ENCODE results near the gene CTDSPL. TPM values are rescaled to one million over a fixed set of nuclear protein-coding genes. Genes with fewer than 3 reads are reported as not detected.

CTDSPL gene
- polyA plus RNA-seq, 1 donor from 2014 or later: not detected

GRCh38 chr3:37944391-37944842 is 82.7 kb downstream of the CTDSPL start:
- no peak overlapping the region for H3K27ac Mint-ChIP-seq
- no peaks in the 10 kb centered on the region for H3K9me3 Mint-ChIP-seq
- H3K36me3 Mint-ChIP-seq: peaks cover 4% of the 10 kb centered on the region
- H3K4me1 Mint-ChIP-seq: no peaks in the 10 kb centered on the region
- peaks cover 7% of the 10 kb centered on the region for H3K27me3 Mint-ChIP-seq
- no peak overlapping the region for H3K4me3 Mint-ChIP-seq

DNA sequence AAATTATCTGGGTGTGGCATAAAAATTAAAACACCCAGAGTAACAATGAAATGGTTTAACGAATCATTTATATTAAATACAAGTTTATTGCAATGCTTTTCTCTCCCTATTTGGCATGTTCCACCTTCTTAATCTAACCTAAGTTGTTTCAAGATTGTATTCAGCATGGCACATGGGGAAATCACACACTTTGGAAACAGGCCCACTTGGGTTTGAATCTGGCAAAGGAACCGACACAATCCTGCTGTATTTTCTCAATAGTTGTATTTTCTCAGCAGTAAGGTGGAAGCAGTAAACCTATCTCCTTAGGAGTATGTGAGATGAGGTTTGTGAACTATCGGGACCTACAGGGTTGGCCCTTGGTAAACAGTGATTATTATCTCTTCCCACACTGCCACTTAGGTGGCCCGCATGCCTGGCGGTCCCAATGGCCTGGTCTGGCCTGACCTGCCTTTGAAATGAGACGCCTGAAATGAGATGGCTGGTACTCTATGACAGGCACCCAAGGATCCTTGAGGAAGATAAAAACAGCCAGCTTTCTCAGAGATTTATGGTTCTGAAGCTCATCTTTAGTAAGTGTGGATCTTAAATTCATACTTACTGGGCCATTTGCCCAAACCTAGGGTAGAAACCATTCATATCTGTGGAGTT is 83.6 kb downstream of the CTDSPL start:
- Mint-ChIP-seq H3K9me3 (no peaks in the 10 kb centered on the region), H3K36me3 (peaks cover 4% of the 10 kb centered on the region), H3K4me1 (no peaks in the 10 kb centered on the region), H3K27ac (no peak overlapping the region), H3K27me3 (peaks cover 4% of the 10 kb centered on the region), H3K4me3 (no peak overlapping the region)

- Mint-ChIP-seq H3K4me1 (no peaks in the 10 kb centered on the region), H3K27ac (no peak overlapping the region), H3K9me3 (no peaks in the 10 kb centered on the region), H3K36me3 (peaks cover 4% of the 10 kb centered on the region), H3K27me3 (peaks cover 6% of the 10 kb centered on the region), H3K4me3 (no peak overlapping the region)
These were observed 84.3 kb downstream of the CTDSPL start for GRCh38 chr3:37945807-37946530.

- no peak overlapping the region for H3K4me3 Mint-ChIP-seq
These were observed 84.8 kb downstream of the CTDSPL start for GRCh38 chr3:37946531-37946889.

GRCh38 chr3:37949866-37950265 is 88.2 kb downstream of the CTDSPL start:
- Mint-ChIP-seq H3K4me3 (no peak overlapping the region), H3K9me3 (peaks cover 0 to 1% (median 0%) of the 10 kb centered on the region in 3 donors), H3K27me3 (peaks cover 1% of the 10 kb centered on the region), H3K27ac (no peak overlapping the region), H3K4me1 (no peaks in the 10 kb centered on the region), H3K36me3 (peaks cover 4% of the 10 kb centered on the region)

More at GRCh38 chr3:37946531-37946889, 84.8 kb downstream of the CTDSPL start:
- H3K36me3 Mint-ChIP-seq: peaks cover 4% of the 10 kb centered on the region
- no peaks in the 10 kb centered on the region for H3K9me3 Mint-ChIP-seq
- no peaks in the 10 kb centered on the region for H3K4me1 Mint-ChIP-seq
- no peak overlapping the region for H3K27ac Mint-ChIP-seq
- H3K27me3 Mint-ChIP-seq: peaks cover 6% of the 10 kb centered on the region

DNA sequence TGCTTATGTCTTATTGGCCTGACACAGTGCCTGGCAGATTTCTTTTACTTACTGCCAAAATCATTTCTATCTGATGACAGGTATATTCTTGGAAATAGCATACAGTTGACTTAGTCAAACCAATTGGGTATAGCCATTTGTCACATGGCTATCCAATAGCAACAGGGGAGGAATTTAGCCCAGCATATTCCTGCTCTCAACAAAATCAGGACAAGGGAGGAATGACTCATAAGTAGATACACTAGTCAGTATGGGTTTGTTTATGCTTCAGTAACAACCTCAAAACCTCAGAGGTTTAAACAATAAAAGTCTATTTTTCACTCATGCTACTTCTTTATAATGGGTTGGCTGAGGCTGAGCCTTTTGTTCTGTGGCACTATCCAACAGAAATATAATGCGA is 90.9 kb downstream of the CTDSPL start:
- no peak overlapping the region for H3K4me3 Mint-ChIP-seq
- H3K27ac Mint-ChIP-seq: no peak overlapping the region
- H3K9me3 Mint-ChIP-seq: peaks cover 0 to 1% (median 0%) of the 10 kb centered on the region in 3 donors
- H3K4me1 Mint-ChIP-seq: peaks cover 0 to 8% (median 0%) of the 10 kb centered on the region in 3 donors
- H3K36me3 Mint-ChIP-seq: peaks cover 1% of the 10 kb centered on the region
- peaks cover 1% of the 10 kb centered on the region for H3K27me3 Mint-ChIP-seq

DNA sequence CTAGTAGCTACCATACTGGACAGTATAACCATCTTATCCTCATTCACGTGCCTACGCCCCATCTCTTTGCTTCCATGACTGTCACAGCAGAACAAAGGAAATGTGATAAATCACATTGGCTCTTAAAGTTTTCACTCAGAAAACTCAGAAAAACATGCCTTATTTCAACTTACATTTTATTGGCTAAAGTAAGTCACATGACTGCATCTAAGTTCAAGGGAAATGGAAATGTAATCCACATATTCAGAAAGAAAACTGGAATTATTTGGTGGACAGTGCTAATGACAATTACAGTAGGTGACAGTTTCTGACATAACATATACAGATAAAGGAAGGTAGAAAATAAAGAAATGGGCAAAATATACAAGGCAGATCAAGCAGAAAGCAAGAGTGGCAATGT is 91.5 kb downstream of the CTDSPL start:
- Mint-ChIP-seq H3K4me3 (no peak overlapping the region), H3K36me3 (no peaks in the 10 kb centered on the region), H3K9me3 (peaks cover 0 to 1% (median 0%) of the 10 kb centered on the region in 3 donors), H3K4me1 (peaks cover 0 to 9% (median 2%) of the 10 kb centered on the region in 3 donors), H3K27me3 (peaks cover 1% of the 10 kb centered on the region), H3K27ac (no peak overlapping the region)

- Mint-ChIP-seq H3K27ac (no peak overlapping the region), H3K36me3 (no peaks in the 10 kb centered on the region), H3K4me1 (peaks cover 0 to 9% (median 2%) of the 10 kb centered on the region in 3 donors), H3K9me3 (peaks cover 0 to 1% (median 0%) of the 10 kb centered on the region in 3 donors), H3K4me3 (no peak overlapping the region), H3K27me3 (peaks cover 1% of the 10 kb centered on the region)
These were observed 92.2 kb downstream of the CTDSPL start for GRCh38 chr3:37953707-37954394.

- Mint-ChIP-seq H3K9me3 (peaks cover 0 to 1% (median 0%) of the 10 kb centered on the region in 3 donors), H3K36me3 (no peaks in the 10 kb centered on the region), H3K27ac (no peak overlapping the region), H3K4me1 (peaks cover 0 to 9% (median 2%) of the 10 kb centered on the region in 3 donors), H3K27me3 (peaks cover 1% of the 10 kb centered on the region), H3K4me3 (no peak overlapping the region)
These were observed 93.2 kb downstream of the CTDSPL start for GRCh38 chr3:37954881-37955280.

GRCh38 chr3:37955918-37956707 is 94.4 kb downstream of the CTDSPL start:
- peak overlapping the region in 2 of 3 donors; percentile 21 to 33 for H3K27ac Mint-ChIP-seq
- no peak overlapping the region for H3K4me3 Mint-ChIP-seq
- H3K27me3 Mint-ChIP-seq: no peaks in the 10 kb centered on the region

DNA sequence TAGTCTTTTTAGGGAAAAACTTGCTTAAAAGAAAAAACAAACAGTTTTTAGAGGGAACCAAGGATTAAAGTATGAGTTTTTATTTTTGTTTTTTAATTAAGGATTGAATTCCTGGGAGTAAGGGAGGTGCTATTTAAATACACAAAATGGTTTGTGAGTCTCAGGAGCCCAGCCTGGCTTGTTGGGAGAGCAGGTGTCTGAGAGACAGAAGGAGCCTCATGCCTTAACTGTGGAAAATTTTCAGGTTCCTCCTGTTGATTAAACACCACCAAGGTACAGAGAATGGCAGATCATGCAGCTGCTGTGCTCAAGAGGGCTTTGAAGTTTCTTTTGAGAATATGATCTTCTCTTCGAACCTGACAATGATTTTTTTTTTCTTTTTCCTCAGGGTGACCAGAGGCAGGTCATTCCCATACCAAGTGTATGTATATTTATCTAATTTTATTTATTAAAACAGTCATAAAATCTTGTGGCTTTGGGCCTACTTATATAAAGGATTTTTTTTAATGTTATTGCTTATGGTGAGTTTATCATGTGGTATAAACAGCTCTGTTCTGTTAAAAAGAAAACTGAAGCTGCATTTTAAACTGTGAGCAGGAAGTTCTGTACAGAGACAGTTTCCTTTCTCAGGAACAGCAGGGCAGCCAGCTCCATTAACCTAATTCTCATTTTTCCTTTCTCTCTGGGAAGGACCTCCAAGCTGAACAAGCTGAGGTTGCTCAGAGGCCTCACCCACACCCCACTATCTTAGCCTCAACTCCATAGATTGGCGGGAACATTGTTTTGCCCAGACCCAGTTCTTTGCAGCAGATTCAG is 95.3 kb downstream of the CTDSPL start:
- Mint-ChIP-seq H3K9me3 (peaks cover 0 to 1% (median 0%) of the 10 kb centered on the region in 3 donors), H3K27me3 (no peaks in the 10 kb centered on the region), H3K4me1 (peaks cover 0 to 9% (median 2%) of the 10 kb centered on the region in 3 donors)

More at GRCh38 chr3:37955918-37956707, 94.4 kb downstream of the CTDSPL start:
- Mint-ChIP-seq H3K36me3 (no peaks in the 10 kb centered on the region), H3K9me3 (peaks cover 0 to 1% (median 0%) of the 10 kb centered on the region in 3 donors), H3K4me1 (peaks cover 0 to 9% (median 2%) of the 10 kb centered on the region in 3 donors)

GRCh38 chr3:37957539-37957936 is 95.9 kb downstream of the CTDSPL start:
- Mint-ChIP-seq H3K27ac (peak overlapping the region in 1 of 3 donors; percentile 82), H3K9me3 (peaks cover 0 to under 1% (median 0%) of the 10 kb centered on the region in 3 donors), H3K4me3 (peak overlapping the region in 1 of 4 donors; percentile 61), H3K4me1 (peaks cover 0 to 9% (median 2%) of the 10 kb centered on the region in 3 donors), H3K36me3 (no peaks in the 10 kb centered on the region), H3K27me3 (no peaks in the 10 kb centered on the region)

More for the DNA sequence above, 95.3 kb downstream of the CTDSPL start:
- no peaks in the 10 kb centered on the region for H3K36me3 Mint-ChIP-seq
- H3K27ac Mint-ChIP-seq: peak overlapping the region in 1 of 3 donors; percentile 33
- H3K4me3 Mint-ChIP-seq: no peak overlapping the region

DNA sequence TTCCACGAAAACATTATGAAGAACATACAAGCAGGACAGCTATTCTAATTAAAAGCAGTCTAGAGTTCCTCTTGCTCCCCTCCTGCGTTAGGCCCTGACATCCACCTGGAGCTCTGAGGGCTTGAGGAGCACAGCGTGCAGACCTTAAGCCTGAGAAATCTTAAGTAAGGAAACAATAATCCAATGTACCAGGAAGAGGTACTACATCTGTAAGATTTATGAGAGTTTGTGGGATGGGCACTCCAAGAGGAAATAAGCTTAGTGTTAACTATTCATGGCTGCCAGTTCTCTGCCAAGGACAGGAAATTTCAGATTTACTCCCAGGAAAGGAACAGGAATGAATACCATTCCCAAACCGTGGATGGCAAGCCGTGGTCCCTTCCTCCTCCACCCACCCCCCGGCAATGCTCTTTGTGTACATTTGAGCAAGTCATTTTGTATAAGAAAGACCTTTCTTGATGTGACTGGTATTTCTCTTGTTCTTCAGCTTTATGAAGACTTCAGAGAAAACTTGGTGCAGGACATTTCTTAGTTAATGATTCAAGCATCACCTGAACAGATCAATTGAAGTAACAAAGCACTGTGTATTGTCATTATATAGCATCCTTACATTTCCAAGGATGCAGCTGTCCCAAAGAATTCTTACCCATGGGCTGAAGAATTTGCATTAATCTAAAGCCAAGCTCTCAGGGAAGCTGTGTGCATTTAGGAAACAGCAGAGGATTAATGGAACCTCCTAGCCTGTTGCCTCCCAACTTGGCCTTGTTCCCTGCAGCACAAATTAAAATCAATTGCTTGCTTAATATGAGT is 100.1 kb downstream of the CTDSPL start:
- peaks cover 0 to 5% (median 2%) of the 10 kb centered on the region in 3 donors for H3K4me1 Mint-ChIP-seq

More for the DNA sequence above, 100.1 kb downstream of the CTDSPL start:
- no peak overlapping the region for H3K27ac Mint-ChIP-seq
- H3K27me3 Mint-ChIP-seq: peaks cover 4% of the 10 kb centered on the region
- H3K9me3 Mint-ChIP-seq: no peaks in the 10 kb centered on the region
- no peak overlapping the region for H3K4me3 Mint-ChIP-seq
- no peaks in the 10 kb centered on the region for H3K36me3 Mint-ChIP-seq

All from IgD-negative memory B cell (primary cell).